NCI-H510A treated with DMSO at 0.1 percent for 48 hours (cell line): ENCODE results near the gene FBXW2.
"Not testable (repeated sequence)": the region's sequence is repeated elsewhere in the genome, so short reads cannot be mapped to it uniquely, and the experiment has no call there.

Source experiments
- DNase-seq: peaks from one replicate; lab custom pipeline; 2025; lab: John Stamatoyannopoulos, UW

Gene FBXW2

DNA sequence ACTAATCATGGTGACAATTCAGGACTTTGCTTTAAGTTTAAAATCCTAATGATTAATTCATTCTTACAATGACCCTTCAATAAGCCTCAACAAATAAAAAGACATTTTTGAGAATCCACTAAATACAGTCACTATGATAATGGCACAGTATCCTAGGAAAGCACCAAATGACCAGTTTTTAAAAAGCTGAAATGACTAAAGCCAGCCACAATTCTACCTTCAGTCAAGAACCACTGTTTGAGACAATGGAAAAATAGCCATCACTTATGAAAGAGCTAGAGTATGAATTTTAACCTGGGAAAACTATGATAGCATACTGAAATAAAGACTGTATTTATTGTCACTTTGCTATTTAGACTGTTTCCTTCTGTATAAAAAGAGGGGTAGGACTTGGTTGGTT lies 14.0 kb downstream of the FBXW2 start:
- no peak for DNase-seq

DNA sequence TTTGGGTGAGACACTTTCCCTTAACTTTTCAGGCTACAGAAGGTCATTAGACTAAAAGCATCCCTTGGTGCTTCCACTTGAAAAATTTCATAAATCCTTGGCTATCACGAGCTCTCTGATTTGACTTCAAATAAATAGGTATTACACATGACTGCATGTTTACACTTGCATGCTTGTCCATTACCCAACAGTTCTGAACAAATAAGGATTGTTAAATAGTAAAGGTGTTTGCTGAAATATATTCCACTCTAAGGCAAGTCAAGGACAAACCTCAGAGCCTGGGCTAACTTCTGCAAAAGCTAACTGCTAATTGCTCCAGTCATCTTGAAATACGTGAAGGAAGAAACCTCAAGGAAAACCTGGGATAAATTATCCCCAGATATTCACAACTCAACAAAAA lies 14.5 kb downstream of the FBXW2 start:
- DNase-seq = no peak

DNA sequence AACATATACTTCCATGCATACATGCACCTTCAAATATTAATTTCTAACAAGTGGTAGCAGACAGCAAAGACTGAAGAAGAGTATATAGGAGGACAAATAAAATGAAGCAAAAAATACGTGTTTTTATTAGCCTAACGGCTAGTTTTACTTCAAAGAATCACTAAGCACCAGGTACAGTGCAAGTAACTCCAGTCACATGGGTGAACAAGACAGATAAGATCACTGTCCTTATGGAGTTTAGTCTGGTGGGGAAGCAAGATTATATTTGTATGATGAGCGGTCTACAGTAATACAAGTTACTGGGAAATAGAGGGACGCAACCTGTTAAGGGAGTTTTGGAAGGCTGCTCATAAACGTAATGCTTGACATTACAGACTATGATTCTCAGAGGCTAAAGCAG lies 16.0 kb downstream of the FBXW2 start:
- DNase-seq = no peak

DNA sequence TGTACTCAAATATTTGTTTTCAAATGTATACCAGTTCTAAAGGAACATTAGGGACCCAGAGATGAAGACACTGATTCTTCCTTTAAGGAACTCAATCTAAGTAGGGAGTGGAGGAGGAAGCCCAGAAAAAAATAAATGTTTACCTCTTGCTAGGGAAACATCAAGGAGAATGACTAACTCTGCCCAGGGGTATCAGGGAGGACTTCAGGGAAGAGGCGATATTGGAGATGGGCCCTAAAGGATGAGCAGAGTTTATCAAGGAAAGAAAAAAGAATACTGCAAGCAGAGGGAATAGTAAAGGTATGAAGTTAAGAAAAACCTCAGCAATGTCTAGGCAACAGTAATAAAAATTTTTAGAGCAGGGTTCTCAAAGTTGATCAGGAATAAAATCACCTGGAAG lies 16.4 kb downstream of the FBXW2 start:
- no peak for DNase-seq

DNA sequence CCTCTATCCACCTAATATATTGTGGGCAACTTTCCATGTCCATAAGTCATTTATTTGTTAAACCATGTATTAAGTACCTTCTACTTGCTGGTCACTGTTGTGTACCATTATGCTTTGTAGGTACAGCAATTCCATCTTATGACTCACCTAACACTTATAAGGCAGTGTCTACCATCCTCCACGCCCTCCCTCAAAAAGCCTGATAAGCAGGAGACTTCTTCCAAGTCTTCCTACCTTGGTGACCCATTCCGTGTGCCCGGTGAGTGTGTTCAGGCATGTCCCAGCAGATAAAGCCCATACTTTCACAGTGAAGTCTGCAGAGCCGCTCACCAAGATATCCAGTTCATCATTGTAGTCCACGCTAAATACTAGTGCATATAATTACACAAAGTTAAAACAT lies 17.4 kb downstream of the FBXW2 start:
- DNase-seq = no peak

DNA sequence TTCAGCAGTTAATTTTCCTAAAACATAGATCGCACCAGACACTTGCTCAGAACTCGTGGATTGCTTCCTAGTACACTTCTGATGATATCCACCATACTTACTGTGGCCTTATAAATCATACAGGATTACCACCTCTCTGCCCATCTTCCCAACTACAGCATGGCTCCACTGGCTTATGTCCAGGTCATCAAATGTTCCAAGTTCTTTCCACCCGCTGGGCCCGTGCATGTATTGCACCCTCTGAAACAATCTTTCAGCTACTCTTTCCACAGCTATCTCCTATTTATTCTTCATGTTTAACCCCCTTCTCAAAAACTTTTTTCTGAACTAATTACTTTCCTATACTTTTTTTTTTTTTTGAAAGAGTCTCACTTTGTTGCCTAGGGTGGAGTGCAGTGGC lies 18.5 kb downstream of the FBXW2 start:
- DNase-seq = no peak

DNA sequence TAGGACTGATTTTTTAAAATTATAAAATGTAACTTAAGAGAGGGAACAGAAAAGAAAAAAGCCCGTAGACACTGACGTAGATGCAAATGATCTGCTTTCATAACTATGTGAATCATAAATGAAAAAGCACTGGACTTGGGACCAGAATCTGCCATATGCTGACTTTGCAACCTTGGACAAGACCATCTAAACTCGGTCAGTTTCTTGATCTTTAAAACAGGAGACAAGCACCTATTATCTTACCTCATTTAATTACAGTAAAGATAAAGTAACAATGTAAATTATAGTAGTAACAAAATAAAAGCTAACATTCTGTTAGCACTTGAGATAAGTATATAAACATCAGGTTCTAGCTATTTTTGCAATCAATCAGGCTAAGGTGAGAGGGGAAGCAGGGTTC lies 20.0 kb downstream of the FBXW2 start:
- no peak for DNase-seq

DNA sequence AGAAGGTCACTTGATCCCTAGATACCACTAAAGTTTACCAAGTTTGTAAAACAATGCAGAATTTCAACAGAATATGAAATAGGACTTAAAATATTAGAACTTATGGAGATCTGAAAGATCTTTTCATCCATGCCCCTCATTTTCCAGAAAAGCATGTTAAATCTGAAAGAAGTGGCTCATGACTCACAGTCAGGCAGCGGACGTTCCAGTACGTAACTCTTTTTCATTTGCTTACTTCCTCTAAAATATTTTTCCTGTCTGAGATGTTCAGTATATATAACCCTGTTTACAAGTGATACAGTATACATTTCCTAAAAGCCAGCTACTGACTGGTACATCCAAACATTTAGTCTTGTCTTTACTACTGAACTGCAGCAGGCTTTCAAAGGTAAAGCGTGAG lies 22.3 kb downstream of the FBXW2 start:
- no peak for DNase-seq

DNA sequence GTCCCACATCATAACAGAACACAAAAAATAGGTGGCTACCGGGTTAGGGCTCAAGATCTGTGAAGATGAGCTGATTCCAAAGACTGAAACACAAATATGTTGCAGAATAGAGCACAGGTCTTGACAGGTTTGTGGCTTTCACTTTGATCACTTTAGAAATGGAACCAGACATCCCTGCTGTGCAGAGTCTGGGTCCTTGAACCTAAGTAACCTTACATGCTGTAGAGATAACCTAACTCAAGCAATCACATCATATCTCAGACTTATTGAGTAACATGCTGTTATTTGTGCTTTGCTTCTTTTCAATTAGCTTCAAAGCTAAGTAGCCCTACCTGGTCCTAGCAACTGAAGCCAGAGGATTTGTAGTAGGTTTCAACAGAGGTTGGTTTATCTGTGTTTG lies 24.3 kb downstream of the FBXW2 start:
- no peak for DNase-seq

DNA sequence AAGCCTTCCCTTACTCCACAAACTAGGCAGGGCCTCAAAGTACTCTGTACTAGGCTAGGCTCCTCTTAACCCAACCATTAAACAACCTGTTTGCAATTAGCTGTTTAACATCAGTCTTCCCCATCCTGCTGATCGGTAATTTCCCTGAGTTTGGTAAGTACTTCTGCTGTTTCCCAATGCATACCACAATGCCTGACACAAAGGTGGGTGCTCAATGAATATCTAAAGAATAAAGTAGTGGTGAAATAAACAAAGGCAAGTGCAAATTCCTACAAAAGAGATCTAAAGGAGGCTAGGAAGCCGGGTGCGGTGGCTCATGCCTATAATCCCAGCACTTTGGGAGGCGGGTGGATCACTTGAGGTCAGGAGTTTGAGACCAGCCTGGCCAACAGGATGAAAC lies 25.0 kb downstream of the FBXW2 start:
- no peak for DNase-seq

DNA sequence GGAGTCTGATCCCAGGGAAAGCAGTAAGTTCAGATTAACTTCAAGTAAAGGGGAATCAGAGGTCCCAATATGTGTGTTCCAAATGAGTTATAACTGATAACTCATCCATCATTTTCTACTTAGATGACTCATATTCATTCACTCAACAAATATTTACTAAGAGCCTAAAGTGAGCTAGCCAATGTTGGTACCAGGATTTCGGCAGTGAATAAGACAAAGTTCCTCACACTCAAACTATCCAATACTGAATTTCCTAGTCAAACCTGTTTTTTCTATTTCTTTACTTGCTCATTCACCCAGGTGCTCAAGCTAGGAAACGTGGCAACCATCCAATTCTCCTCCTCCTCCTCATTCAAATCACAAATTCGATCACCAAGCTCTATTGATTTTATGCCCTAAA lies 25.8 kb downstream of the FBXW2 start:
- DNase-seq = no peak

DNA sequence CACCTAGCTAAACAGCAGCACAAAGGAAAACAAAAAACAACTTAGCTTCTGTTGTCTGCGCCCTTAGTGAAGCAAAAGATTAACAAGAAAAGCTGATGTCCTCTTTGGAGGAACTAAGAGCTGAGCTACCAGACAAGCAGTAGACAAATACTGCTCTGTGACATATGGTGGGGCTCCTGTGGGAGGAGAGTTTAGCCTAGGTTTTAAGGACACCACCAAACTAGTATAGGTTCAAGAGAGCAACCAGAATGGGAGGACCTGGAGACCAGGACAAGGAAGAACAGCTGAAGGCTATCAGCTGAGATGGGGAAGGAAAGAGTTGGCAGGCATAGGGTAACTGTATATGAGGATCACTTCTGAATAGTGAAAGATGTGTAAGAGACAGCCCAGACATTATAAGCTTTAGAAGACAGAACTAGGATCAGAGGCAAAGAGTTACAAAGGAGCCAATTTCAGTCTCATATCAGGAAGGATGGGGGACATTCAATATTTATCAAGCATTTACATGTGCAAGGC lies 27.2 kb downstream of the FBXW2 start:
- no peak for DNase-seq

DNA sequence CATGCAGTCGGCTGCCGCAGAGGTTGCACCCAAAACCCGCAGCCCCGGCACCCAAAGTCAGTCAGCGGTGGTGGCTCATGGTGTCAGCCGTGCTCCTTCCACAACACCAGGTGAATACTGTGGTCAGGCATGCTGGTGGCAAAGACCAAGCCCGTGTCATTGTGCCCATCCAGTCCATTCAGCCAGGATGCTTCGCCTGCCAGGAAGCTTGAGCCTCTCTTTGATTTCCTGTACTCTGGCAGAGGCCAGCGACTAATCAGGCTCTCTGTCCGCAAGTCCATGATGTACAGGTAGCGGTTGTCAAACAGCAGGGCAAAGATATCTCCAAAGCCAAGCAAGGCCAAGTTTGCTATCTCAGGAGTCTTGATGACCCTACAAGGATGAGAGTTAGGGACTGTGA lies 28.7 kb downstream of the FBXW2 start:
- DNase-seq = no peak

DNA sequence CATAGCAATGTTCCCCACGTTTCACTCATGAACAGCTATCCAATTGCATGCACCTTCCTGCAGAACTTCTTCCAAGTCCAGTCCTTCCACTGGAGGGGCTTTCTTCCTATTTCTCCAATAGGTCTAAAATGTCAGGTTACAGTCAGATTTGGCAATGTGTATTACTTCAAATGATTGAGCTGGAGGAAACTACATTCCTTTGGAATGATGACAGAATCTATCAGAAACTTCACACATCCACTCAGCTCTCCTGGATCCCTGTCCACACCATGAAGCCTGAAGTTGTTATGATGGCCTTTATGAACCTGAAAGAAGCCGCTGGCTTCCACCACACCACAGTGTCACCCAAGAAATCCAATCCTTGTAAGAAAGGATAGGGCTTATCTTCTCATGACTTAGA lies 32.2 kb downstream of the FBXW2 start:
- DNase-seq = no peak

DNA sequence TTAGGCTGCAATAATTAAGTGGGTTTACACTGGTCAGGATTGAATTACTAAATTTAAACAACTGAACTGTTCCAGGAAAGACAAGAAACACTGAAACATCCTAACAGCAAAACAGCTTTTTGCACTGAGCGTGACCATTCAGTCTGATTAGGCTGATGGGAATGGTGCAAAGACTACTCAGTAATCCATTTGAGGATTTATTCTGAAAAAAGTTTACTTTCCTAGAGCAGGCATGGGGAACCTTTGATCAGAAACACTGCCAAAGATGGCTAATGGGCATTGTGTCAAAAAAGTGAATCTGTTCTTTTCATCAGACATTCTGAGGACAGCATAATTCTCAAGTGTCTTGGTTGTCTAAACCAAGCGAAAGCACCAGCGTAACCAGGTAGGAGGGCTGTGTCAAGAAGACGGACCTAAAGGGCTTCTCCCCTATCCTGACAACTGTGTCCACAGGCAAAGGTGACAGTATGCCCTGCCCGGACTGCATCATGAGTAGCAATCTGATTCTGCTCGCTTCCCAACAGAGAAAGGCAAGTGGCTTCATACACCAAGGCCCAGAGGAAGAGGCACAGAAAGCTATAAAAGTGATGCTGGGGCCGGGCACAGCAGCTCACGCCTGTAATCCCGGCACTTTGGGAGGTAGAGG lies 33.3 kb downstream of the FBXW2 start:
- DNase-seq = no peak

DNA sequence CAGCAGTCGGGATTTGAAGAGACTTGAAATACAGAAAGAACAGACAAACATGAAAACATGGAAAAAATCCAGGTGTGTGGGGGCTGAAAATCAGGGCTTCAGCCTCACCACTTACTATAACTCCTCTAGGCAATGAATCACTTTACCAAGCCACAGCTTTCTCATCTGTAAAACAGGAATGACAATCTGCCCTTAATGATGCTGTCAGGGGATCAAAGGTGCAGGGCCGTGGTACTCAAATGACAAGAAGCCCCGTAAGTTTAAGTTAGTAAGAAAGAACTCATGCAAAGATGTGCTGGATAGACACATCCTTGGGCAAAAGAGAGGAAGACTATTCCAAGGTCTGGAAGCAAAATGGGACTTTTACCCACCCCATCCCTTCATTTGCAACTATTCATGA lies 34.7 kb downstream of the FBXW2 start:
- DNase-seq = no peak

DNA sequence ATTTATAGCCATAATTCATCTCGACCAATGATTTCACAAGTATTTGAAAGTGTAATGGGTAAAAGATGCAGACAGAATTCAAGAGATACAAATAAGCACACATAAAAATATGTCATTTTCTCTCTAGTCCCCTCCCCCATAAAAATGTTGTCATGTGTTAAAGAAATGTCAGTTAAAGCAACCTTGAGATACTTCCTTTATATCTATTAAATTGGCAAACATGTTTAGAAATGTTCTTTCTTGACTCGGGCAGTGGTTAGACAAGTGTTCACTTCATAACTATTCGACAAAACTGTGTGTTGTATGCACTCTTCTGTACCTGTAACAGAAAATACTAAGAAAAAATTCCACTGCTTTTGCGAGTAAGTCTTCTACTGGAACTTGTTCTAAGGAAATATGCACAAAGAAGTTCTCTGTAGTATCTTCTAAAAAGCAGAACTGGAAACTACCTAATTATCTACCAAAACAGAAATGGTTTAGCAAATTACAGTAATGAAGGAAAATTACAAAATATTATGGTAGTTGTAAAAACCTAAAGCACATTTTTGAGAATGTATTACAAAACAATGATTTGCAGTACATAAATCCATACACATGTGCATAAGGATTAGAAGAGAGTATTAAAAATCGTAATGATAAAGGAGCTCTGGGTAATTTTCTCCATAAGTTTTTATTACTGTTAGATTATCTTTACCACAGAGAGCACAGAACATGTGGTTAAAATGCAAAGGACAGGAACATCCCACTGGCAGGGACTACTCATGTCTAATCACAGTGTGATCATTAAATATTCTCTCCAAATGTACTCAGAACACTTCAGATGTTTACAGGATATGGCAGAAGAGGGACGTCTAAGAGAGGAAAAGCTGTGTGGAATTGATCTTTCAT lies 35.9 kb downstream of the FBXW2 start:
- no peak for DNase-seq

DNA sequence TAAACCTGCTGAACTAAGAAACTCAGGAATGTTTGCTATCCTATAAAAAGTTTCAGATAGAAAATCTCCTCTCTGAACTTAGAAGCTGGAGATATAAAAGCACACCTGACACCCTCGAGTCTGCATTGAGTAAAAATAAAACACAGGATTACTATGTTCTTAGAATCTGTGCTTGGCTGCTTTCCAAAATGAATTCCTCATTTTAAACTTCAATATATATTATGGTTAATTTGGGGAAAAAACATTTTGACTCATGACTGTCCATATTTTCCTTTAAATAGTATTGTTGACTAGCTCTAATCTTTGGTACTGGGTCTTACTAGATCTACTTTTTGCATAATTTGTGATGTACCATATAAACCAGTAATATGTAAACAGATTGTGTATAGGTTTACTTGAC lies 36.7 kb downstream of the FBXW2 start:
- DNase-seq = no peak

DNA sequence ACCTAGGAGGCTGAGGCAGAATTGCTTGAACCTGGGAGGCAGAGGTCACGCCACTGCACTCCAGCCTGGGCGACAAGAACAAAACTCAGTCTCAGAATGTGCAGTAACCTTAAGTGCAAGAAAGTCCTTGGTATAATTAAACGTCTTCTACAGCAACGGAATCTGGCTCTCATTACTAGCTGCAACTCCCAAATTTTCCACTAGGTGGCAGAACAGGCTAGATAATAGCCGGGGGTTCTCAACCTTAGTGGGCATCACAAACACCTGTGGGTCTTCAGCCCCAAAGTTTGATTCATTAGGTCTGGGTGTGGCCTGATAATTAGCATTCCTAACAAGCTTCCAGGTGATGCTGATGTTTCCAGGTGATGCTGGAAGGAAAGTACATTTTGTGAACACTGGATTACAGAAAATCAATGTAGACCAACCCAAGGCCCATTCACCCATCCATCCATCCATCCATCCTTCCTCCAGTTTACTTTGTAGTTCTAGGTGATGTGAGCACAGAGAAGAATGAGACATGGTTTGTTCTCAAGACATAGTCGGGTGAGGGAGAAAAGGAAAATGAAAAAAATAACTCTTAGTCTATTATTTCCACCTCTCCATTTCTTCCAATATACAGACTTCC lies 37.3 kb downstream of the FBXW2 start:
- peak; percentile 69 for DNase-seq

DNA sequence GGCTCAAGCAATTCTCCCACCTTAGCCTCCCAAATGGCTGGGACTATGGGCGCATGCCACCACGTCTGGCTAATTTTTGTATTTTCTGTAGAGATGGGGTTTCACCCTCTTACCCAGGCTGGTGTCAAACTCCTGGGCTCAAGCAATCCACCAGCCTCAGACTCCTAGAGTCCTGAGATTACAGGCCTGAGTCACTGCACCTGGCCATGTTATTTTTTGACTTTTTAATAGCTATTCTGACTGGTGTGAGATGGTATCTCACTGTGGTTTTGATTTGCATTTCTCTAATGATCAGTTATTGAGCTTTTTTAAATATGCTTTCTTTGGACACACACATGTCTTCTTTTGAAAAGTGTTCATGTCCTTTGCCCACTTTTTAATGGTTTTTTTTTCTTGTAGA lies 38.2 kb downstream of the FBXW2 start:
- no peak for DNase-seq

DNA sequence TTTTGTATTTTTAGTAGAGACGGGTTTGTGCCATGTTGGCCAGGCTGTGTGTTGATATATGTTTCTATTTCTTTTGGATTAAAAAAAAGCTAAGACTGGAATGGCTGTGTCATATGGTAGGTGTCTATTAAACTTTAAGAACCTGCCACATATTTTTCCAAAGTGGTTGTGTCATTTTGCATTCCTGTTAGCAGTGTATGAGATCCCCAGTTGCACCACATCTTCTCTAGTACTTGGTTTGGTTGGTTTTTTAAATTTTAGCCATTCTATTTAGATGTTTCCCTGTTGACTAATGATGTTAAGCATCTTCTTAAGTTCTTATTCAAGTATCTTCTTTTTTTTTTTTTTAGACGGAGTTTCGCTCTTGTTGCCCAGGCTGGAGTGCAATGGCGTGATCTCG lies 42.8 kb downstream of the FBXW2 start:
- DNase-seq = no peak

DNA sequence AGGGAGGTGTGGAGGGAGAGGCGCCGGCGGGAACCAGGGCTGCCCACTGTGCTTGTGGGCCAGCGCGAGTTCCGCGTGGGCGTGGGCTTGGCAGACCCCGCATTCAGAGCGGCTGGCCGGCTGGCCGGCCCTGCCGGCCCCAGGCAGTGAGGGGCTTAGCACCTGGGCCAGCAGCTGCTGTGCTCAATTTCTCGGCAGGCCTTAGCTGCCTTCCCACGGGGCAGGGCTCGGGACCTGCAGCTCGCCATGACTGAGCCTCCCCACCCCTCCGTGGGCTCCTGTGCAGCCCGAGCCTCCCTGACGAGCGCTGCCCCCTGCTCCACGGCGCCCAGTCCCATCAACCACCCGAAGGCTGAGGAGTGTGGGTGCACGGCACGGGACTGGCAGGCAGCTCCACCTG lies 46.9 kb downstream of the FBXW2 start:
- DNase-seq = not testable (repeated sequence)

DNA sequence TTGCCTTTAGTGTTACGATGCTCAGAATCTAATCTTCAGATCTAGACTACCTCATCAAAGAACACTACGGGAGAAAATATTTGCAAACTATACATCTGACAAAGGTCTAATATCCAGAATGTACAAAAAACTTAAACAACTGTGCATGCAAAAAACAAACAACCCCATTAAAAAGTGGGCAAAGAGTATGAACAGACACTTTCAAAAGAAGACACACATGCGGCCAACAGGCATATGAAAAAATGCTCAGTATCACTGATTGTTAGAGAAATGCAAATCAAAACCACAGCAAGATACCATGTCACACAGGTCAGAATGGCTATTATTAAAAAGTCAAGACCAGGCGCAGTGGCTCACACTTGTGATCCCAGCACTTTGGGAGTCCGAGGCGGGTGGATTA lies 47.9 kb downstream of the FBXW2 start:
- no peak for DNase-seq
